ENCODE data around the gene ECM1.

Gene ECM1

DNA sequence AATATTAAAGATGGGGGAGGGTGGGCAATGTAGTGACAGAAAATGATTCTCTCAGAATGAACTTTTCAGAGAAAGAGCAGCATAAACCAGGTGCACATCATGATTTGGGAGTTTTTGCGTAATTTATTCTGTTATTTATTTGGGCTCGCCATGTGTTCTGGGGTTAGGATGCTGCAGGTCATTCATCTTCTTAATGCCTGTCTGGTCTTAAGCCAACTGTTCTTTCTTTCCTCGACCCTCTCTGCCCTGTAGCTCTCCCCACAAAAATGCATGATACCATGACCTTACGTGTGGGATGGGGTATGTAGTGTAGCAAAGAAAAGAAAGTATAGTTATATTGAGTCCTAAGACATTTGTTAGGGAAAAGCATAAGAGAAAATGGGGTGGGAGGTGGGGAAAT lies 33.0 kb upstream of the ECM1 start:
- TF ChIP-seq, protein P1, sequence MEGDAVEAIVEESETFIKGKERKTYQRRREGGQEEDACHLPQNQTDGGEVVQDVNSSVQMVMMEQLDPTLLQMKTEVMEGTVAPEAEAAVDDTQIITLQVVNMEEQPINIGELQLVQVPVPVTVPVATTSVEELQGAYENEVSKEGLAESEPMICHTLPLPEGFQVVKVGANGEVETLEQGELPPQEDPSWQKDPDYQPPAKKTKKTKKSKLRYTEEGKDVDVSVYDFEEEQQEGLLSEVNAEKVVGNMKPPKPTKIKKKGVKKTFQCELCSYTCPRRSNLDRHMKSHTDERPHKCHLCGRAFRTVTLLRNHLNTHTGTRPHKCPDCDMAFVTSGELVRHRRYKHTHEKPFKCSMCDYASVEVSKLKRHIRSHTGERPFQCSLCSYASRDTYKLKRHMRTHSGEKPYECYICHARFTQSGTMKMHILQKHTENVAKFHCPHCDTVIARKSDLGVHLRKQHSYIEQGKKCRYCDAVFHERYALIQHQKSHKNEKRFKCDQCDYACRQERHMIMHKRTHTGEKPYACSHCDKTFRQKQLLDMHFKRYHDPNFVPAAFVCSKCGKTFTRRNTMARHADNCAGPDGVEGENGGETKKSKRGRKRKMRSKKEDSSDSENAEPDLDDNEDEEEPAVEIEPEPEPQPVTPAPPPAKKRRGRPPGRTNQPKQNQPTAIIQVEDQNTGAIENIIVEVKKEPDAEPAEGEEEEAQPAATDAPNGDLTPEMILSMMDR (IDR thresholded peaks at IDR 0.05; ENCODE audit: insufficient read depth, low read depth, low read length, missing control alignments): no peak
- no peak overlapping the region for H3K4me3 ChIP-seq (ENCODE audit: low read length)
- no peak for DNase-seq (ENCODE audit: low read depth)

DNA sequence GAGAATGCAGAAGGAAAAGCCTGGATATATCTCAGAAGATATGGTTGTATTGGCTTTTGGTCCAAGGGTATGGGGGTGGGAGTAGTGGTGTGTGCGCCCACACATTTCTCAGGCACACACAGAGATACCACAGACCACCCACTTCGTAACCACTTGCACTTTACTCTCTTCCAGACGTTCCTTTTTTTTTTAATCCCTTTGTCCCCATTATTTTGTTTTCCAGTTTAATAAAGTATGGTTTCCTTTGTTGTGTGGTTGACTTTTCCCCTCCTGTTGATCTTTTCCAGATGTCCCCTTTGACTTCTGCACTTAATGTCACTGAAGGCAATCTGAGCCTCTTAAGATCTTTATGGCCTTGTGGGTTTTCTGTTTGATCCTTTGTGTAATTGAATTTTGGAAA lies 31.2 kb upstream of the ECM1 start:
- no peak for DNase-seq (ENCODE audit: low read depth)
- TF ChIP-seq, protein P1 (IDR thresholded peaks at IDR 0.05; ENCODE audit: insufficient read depth, low read depth, low read length, missing control alignments): no peak
- no peak overlapping the region for H3K4me3 ChIP-seq (ENCODE audit: low read length)

DNA sequence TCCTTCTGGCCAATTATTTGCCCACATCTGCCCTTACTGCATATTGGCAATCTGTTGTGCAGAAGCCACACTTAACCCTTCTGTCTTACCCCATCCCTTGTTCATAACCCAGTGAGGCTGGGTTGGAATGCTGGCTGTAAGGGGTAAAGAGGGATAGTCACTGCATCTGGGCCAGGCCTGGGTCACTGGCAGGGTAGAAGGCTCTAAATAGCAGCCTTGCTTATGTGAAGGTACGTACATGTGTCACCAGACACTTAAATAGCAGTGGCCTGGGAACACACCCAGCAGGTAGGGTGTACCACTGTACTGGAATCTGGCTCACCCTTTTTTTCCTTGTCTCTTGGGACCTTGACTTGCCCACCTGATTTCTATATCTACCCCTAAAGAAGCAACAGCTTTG lies 30.6 kb upstream of the ECM1 start:
- TF ChIP-seq, protein P1 (IDR thresholded peaks at IDR 0.05; ENCODE audit: insufficient read depth, low read depth, low read length, missing control alignments): no peak
- peak; percentile 64 for DNase-seq (ENCODE audit: low read depth)
- no peak overlapping the region for H3K4me3 ChIP-seq (ENCODE audit: low read length)

DNA sequence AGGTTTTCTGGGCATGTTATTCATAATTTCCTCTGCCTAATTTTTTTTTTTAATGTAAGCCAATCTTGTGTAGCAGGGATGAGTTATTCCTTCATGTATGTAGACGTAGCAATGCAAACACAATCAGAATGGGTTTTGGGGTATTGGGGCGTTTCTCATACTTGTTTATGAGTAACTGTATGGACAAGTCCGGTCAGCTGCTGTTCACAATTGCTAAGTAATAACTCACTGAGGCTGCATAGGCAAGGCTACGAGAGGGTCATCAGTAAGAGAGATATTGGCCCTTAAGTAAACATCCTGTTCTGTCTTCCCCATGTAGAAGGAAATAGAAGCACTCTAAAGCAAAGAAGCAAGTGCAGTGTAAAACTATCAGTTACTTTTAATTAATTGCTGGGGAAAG lies 30.2 kb upstream of the ECM1 start:
- no peak overlapping the region for H3K4me3 ChIP-seq (ENCODE audit: low read length)
- peak; percentile 99 for DNase-seq (ENCODE audit: low read depth)
- TF ChIP-seq, protein P1 (IDR thresholded peaks at IDR 0.05; ENCODE audit: insufficient read depth, low read depth, low read length, missing control alignments): no peak

DNA sequence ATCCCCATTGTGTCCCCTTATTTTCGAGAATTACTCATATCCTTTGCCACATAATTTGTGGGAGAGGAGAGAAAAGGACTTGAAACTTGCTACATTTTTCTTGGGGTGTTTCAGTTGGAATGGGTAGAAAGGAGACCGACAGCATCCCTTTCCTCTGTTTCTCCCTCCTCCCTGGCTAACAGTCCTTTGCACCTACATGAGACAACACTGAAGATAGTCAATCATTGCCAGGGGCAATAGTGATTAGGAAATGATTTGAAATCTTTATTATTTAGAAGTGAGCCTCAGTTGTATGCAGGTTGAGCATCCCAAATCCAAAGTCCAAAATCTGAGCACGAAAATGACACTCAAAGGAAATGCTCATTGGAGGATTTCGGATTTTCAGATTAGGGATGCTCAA lies 28.5 kb upstream of the ECM1 start:
- TF ChIP-seq, protein P1 (IDR thresholded peaks at IDR 0.05; ENCODE audit: insufficient read depth, low read depth, low read length, missing control alignments): no peak
- no peak for DNase-seq (ENCODE audit: low read depth)
- no peak overlapping the region for H3K4me3 ChIP-seq (ENCODE audit: low read length)

DNA sequence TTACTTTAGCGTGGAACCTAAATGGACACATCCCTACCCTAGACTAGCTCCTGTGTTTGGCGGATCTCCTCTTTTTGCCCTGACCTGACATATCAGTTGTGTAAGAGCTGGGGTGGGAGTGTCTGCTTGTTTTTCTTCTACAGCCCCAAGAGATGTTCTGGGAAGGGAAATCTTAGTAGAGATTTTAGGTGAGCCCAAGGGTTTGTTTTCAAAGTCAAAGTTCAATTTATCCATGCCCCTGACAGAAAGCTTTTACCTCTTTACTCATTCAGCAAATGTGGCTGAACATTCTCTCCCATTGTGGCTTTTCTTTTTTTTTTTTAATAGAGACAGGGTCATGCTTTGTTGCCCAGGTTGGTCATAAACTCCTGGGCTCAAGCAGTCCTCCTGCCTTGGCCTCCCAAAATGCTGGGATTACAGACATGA lies 28.0 kb upstream of the ECM1 start:
- TF ChIP-seq, protein P1 (IDR thresholded peaks at IDR 0.05; ENCODE audit: insufficient read depth, low read depth, low read length, missing control alignments): no peak
- H3K4me3 ChIP-seq (ENCODE audit: low read length): no peak overlapping the region
- DNase-seq (ENCODE audit: low read depth): peak; percentile 19

DNA sequence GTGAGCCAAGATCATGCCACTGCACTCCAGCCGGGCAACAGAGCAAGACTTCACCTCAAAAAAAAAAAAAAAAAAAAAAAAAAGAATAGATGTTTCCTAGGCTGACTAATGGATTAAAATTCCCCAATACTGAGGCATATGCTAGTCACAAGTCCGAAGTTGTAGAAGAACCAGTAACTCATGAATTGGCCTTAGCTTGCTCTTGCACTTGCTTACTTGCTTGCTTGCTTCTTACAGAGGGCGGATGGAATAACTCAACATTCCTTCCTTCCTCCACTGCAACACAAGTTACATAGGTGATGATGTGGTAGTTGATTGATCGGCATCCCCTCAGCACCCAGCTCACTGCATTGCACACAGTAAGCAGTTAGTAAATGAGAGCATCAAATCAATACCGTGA lies 23.5 kb upstream of the ECM1 start:
- no peak overlapping the region for H3K4me3 ChIP-seq (ENCODE audit: low read length)
- TF ChIP-seq, protein P1 (IDR thresholded peaks at IDR 0.05; ENCODE audit: insufficient read depth, low read depth, low read length, missing control alignments): no peak
- DNase-seq (ENCODE audit: low read depth): peak; percentile 93
